Ascending aorta (tissue), 2 donors: ENCODE data around the gene SLTM. TPM values are rescaled to one million over a fixed set of nuclear protein-coding genes. Genes with fewer than 3 reads are reported as not detected.
"Not testable (repeated sequence)": the region's sequence is repeated elsewhere in the genome, so short reads cannot be mapped to it uniquely, and the experiment has no call there.

Source experiments
- DNase-seq, 2 donors: peaks; one replicate each; pipeline ENCODE4 v3.0.0-alpha.2; 2019; ENCODE audit warnings: low spot score in 2 of 2
- H3K27ac ChIP-seq, 2 donors: fragments of 200-600 bp; sonication (generic); one replicate each; pipeline ENCODE4 v1.5.1; 2016 to 2017; ENCODE audit warnings: mild to moderate bottlenecking in 1 of 2
- H3K27me3 ChIP-seq: fragments of 200-600 bp; sonication (generic); one replicate; pipeline ENCODE4 v1.5.1; 2017
- H3K36me3 ChIP-seq, 2 donors: fragments of 200-600 bp; sonication (generic); one replicate each; pipeline ENCODE4 v1.5.1; 2016
- H3K4me1 ChIP-seq, 2 donors: fragments of 200-600 bp; sonication (generic); one replicate each; pipeline ENCODE4 v1.5.1; 2016 to 2017; ENCODE audit warnings: mild to moderate bottlenecking in 1 of 2
- H3K4me3 ChIP-seq, 2 donors: fragments of 200-600 bp; sonication (generic); one replicate each; pipeline ENCODE4 v1.5.1; 2016 to 2017; ENCODE audit warnings: mild to moderate bottlenecking in 1 of 2
- H3K9me3 ChIP-seq, 2 donors: fragments of 200-600 bp; sonication (generic); one replicate each; pipeline ENCODE4 v1.5.1; 2016
- CTCF ChIP-seq, 3 experiments: fragments of 200-600 bp in 2 of 3; fragments of 450-650 bp in 1 of 3; sonication (generic) in 2 of 3; IDR thresholded peaks; one replicate each; pipeline ENCODE4 v1.5.1; 2016 to 2019; ENCODE audit warnings: antibody characterized with exemption in 3 of 3, mild to moderate bottlenecking in 1 of 3, moderate library complexity in 1 of 3
- intact Hi-C: fragments of 100-400 bp; cut with DNase I; formaldehyde crosslinking; loops from one replicate; pipeline ENCODE4 v1.15.1; 2023
- total RNA-seq: library from RNA; depleted of rRNA; stranded (reverse); fragments of >200 nt; gene quantifications from one replicate; pipeline ENCODE4 v1.1.0, GENCODE V29; 2016

SLTM gene
- total RNA-seq, 1 donor from 2014 or later = 109 TPM

- DNase-seq = no peak
- H3K36me3 ChIP-seq = peaks cover 0 to 6% of the 10 kb centered on the region in 2 donors
- H3K9me3 ChIP-seq = no peaks in the 10 kb centered on the region
- no peaks in the 10 kb centered on the region for H3K4me1 ChIP-seq
- H3K27ac ChIP-seq = no peak overlapping the region
- intact Hi-C loops = no loop called here
- H3K27me3 ChIP-seq = no peaks in the 10 kb centered on the region
- no peak for TF ChIP-seq CTCF (IDR thresholded peaks at IDR 0.05)
- no peak overlapping the region for H3K4me3 ChIP-seq
Observed at GRCh38 chr15:58839485-58839884, 94.0 kb downstream of the SLTM start.

GRCh38 chr15:58833681-58834426, 99.6 kb downstream of the SLTM start:
- intact Hi-C loops = not testable (repeated sequence)

GRCh38 chr15:58830556-58830955, 102.9 kb downstream of the SLTM start:
- Histone ChIP-seq H3K4me3 (no peak overlapping the region), H3K27ac (no peak overlapping the region), H3K9me3 (no peaks in the 10 kb centered on the region), H3K27me3 (no peaks in the 10 kb centered on the region), H3K36me3 (peaks cover 8 to 11% of the 10 kb centered on the region in 2 donors), H3K4me1 (no peaks in the 10 kb centered on the region)
- DNase-seq = no peak
- intact Hi-C loops = no loop called here
- no peak for TF ChIP-seq CTCF (IDR thresholded peaks at IDR 0.05)

More at GRCh38 chr15:58833681-58834426, 99.6 kb downstream of the SLTM start:
- DNase-seq, H3K4me3 ChIP-seq, H3K27me3 ChIP-seq, H3K9me3 ChIP-seq, H3K4me1 ChIP-seq, H3K27ac ChIP-seq, H3K36me3 ChIP-seq: not testable (repeated sequence)

Other genes with a start within 250 kb of the SLTM start
- gene ADAM10, start 184.0 kb downstream of the SLTM start, total RNA-seq = 44.6 TPM
- 10.4 TPM for gene MINDY2, start 162.4 kb downstream of the SLTM start, total RNA-seq
- gene RNF111, start 54.0 kb upstream of the SLTM start, total RNA-seq = 12.2 TPM
- not detected for gene CCNB2, start 171.5 kb upstream of the SLTM start, total RNA-seq